MCF 10A (cell line): Measurements from ENCODE around the gene PRICKLE4. TPM values are rescaled to one million over a fixed set of nuclear protein-coding genes. Genes with fewer than 3 reads are reported as not detected.

Source experiments
- BruUV-seq: library from RNA; stranded (reverse); fragments of 400-500 nt; replicated peaks from 2 replicates; lab custom pipeline; 2021; lab: Mats Ljungman, UMichigan
- CTCF ChIA-PET: fragments of 300-600 bp; sonication (Branson Sonifier 250); formaldehyde crosslinking; extraction: SDS; loops from one replicate; lab custom pipeline; 2021; ENCODE audit warnings: antibody characterized with exemption, inconsistent platforms; lab: Yijun Ruan, JAX
- POLR2A ChIA-PET: fragments of 300-600, 350-650 bp; sonication (Branson Sonifier 250); formaldehyde crosslinking; extraction: SDS; loops from one replicate; lab custom pipeline; 2020; ENCODE audit warnings: antibody characterized with exemption, inconsistent platforms; lab: Yijun Ruan, JAX
- DNase-seq: peaks from one replicate; pipeline ENCODE4 v3.0.0-alpha.2; 2018; ENCODE audit not compliant: unreplicated experiment
- H3K27ac Mint-ChIP-seq: one replicate; pipeline ENCODE4 v1.8.0; 2022; ENCODE audit warnings: mild to moderate bottlenecking, low read depth, mixed read lengths; ENCODE audit not compliant: unreplicated experiment
- H3K27me3 Mint-ChIP-seq: one replicate; pipeline ENCODE4 v1.8.0; 2022; ENCODE audit warnings: mixed read lengths; ENCODE audit not compliant: insufficient read depth, unreplicated experiment
- H3K36me3 Mint-ChIP-seq: one replicate; pipeline ENCODE4 v1.8.0; 2022; ENCODE audit warnings: mild to moderate bottlenecking, moderate library complexity, mixed read lengths; ENCODE audit not compliant: insufficient read depth, unreplicated experiment
- H3K4me1 Mint-ChIP-seq: one replicate; pipeline ENCODE4 v1.8.0; 2022; ENCODE audit warnings: mixed read lengths; ENCODE audit not compliant: insufficient read depth, unreplicated experiment
- H3K4me3 Mint-ChIP-seq: one replicate; pipeline ENCODE4 v1.8.0; 2022; ENCODE audit warnings: mild to moderate bottlenecking, moderate library complexity, mixed read lengths; ENCODE audit not compliant: unreplicated experiment
- H3K9me3 Mint-ChIP-seq: one replicate; pipeline ENCODE4 v1.8.0; 2022; ENCODE audit warnings: mixed read lengths; ENCODE audit not compliant: unreplicated experiment
- CTCF ChIP-seq: fragments of 200-600 bp; IDR thresholded peaks from one replicate; pipeline ENCODE4 v1.8.0; 2022; ENCODE audit warnings: antibody characterized with exemption, mild to moderate bottlenecking; ENCODE audit not compliant: unreplicated experiment
- intact Hi-C: fragments of 100-400 bp; cut with micrococcal nuclease; formaldehyde crosslinking; loops from 2 replicates; pipeline ENCODE4 v1.14.1; 2022
- total RNA-seq: library from RNA; stranded (reverse); gene quantifications from 2 replicates; pipeline ENCODE4 v1.2.3, GENCODE V29; 2022

Gene PRICKLE4
- total RNA-seq, 1 experiment from 2014 or later: 0.93 TPM

- intact Hi-C loops: no loop called here
- DNase-seq: no peak
- peaks cover 52% of the 10 kb centered on the region for H3K27me3 Mint-ChIP-seq
- H3K4me1 Mint-ChIP-seq: no peaks in the 10 kb centered on the region
- no peaks in the 10 kb centered on the region for H3K9me3 Mint-ChIP-seq
- no peak overlapping the region for H3K4me3 Mint-ChIP-seq
- CTCF ChIA-PET: no interaction called here
- no peak for TF ChIP-seq CTCF
- POLR2A ChIA-PET: no interaction called here
- H3K36me3 Mint-ChIP-seq: no peaks in the 10 kb centered on the region
- H3K27ac Mint-ChIP-seq: no peak overlapping the region
- BruUV-seq: no TSS peak
Measured at GRCh38 chr6:41757271-41757670, 23.3 kb upstream of the PRICKLE4 start.

GRCh38 chr6:41757931-41758640 is 22.5 kb upstream of the PRICKLE4 start:
- Mint-ChIP-seq H3K4me1 (no peaks in the 10 kb centered on the region), H3K4me3 (no peak overlapping the region), H3K36me3 (no peaks in the 10 kb centered on the region), H3K27me3 (peaks cover 50% of the 10 kb centered on the region), H3K27ac (no peak overlapping the region), H3K9me3 (no peaks in the 10 kb centered on the region)
- no peak for DNase-seq
- intact Hi-C loops: no loop called here
- POLR2A ChIA-PET: no interaction called here
- no peak for TF ChIP-seq CTCF
- CTCF ChIA-PET: interaction anchor here (0.6 to 0.7 kb wide), 2 partner anchors 19 to 26 kb away, joined by 3 read pairs; no protein-coding TSS in a partner anchor
- BruUV-seq: no TSS peak

GRCh38 chr6:41758641-41759035 is 21.9 kb upstream of the PRICKLE4 start:
- ChIA-PET POLR2A (interaction anchor here (0.7 kb wide), 1 partner anchor 27 kb away, joined by 4 read pairs; no protein-coding TSS in a partner anchor), CTCF (interaction anchor here (0.7 kb wide), 1 partner anchor 25 kb away, joined by 3 read pairs; no protein-coding TSS in a partner anchor)
- H3K36me3 Mint-ChIP-seq: no peaks in the 10 kb centered on the region
- H3K9me3 Mint-ChIP-seq: no peaks in the 10 kb centered on the region
- no peaks in the 10 kb centered on the region for H3K4me1 Mint-ChIP-seq
- no peak overlapping the region for H3K27ac Mint-ChIP-seq
- no peak for TF ChIP-seq CTCF
- no peak for DNase-seq
- intact Hi-C loops: no loop called here
- no peak overlapping the region for H3K4me3 Mint-ChIP-seq
- BruUV-seq: no TSS peak
- peaks cover 44% of the 10 kb centered on the region for H3K27me3 Mint-ChIP-seq

- ChIA-PET CTCF (interaction anchor here (0.7 kb wide), 1 partner anchor 25 kb away, joined by 3 read pairs; no protein-coding TSS in a partner anchor), POLR2A (interaction anchor here (0.7 kb wide), 1 partner anchor 27 kb away, joined by 4 read pairs; no protein-coding TSS in a partner anchor)
- Mint-ChIP-seq H3K27ac (no peak overlapping the region), H3K36me3 (no peaks in the 10 kb centered on the region), H3K4me3 (no peak overlapping the region), H3K4me1 (no peaks in the 10 kb centered on the region), H3K9me3 (no peaks in the 10 kb centered on the region), H3K27me3 (peaks cover 38% of the 10 kb centered on the region)
- no peak for TF ChIP-seq CTCF
- intact Hi-C loops: no loop called here
- DNase-seq: no peak
- BruUV-seq: no TSS peak
Measured at GRCh38 chr6:41759106-41759904, 21.3 kb upstream of the PRICKLE4 start.
